Activated naive CD4-positive, alpha-beta T cell treated with anti-CD3 and anti-CD28 coated beads for 36 hours (primary cell): ENCODE data around the gene NKAIN2. TPM values are rescaled to one million over a fixed set of nuclear protein-coding genes. Genes with fewer than 3 reads are reported as not detected.
"Not testable (repeated sequence)": the region's sequence is repeated elsewhere in the genome, so short reads cannot be mapped to it uniquely, and the experiment has no call there.

Experiments used
- CTCF ChIA-PET: fragments of 350-600 bp; sonication (Branson Sonifier 250); formaldehyde crosslinking; loops from one replicate; lab custom pipeline; 2021; ENCODE audit warnings: antibody characterized with exemption; lab: Charles Lee
- DNase-seq: peaks from one replicate; pipeline ENCODE4 v3.0.0-alpha.2; 2020
- H3K27ac Mint-ChIP-seq: one replicate; pipeline ENCODE4 v1.8.0; 2021; ENCODE audit warnings: mild to moderate bottlenecking, mixed read lengths
- H3K27me3 Mint-ChIP-seq: one replicate; pipeline ENCODE4 v1.8.0; 2021; ENCODE audit warnings: low read depth, mixed read lengths
- H3K36me3 Mint-ChIP-seq: one replicate; pipeline ENCODE4 v1.8.0; 2021; ENCODE audit warnings: low read depth, mixed read lengths
- H3K4me1 Mint-ChIP-seq: one replicate; pipeline ENCODE4 v1.8.0; 2021; ENCODE audit warnings: low read depth, mixed read lengths
- H3K4me3 Mint-ChIP-seq: one replicate; pipeline ENCODE4 v1.8.0; 2021; ENCODE audit warnings: mild to moderate bottlenecking, moderate library complexity, mixed read lengths
- H3K9me3 Mint-ChIP-seq: one replicate; pipeline ENCODE4 v1.8.0; 2021; ENCODE audit warnings: mixed read lengths
- intact Hi-C: fragments of 100-400 bp; cut with micrococcal nuclease; formaldehyde crosslinking; loops from one replicate; pipeline ENCODE4 v1.15.1; 2023
- total RNA-seq, 2 experiments: library from RNA; stranded (reverse); gene quantifications; one replicate each; pipeline ENCODE4 v1.2.3, GENCODE V29; 2021

The NKAIN2 gene
- total RNA-seq, 2 experiments from 2014 or later: not detected

- intact Hi-C loops: no loop called here
- H3K36me3 Mint-ChIP-seq: no peaks in the 10 kb centered on the region
- CTCF ChIA-PET: interaction anchor here (1.0 kb wide), 1 partner anchor 12 kb away, joined by 3 read pairs; no protein-coding TSS in a partner anchor
- H3K4me1 Mint-ChIP-seq: no peaks in the 10 kb centered on the region
- H3K4me3 Mint-ChIP-seq: no peak overlapping the region
- no peak for DNase-seq
- H3K9me3 Mint-ChIP-seq: peaks cover 3% of the 10 kb centered on the region
- no peak overlapping the region for H3K27ac Mint-ChIP-seq
- H3K27me3 Mint-ChIP-seq: no peaks in the 10 kb centered on the region
Measured at GRCh38 chr6:123994891-123995635, 191.4 kb downstream of the NKAIN2 start.

GRCh38 chr6:123997223-123997622 lies 193.6 kb downstream of the NKAIN2 start:
- H3K27me3 Mint-ChIP-seq: no peaks in the 10 kb centered on the region
- H3K9me3 Mint-ChIP-seq: no peaks in the 10 kb centered on the region
- intact Hi-C loops: no loop called here
- no peak for DNase-seq
- no peak overlapping the region for H3K27ac Mint-ChIP-seq
- CTCF ChIA-PET: no interaction called here
- H3K36me3 Mint-ChIP-seq: no peaks in the 10 kb centered on the region
- H3K4me3 Mint-ChIP-seq: no peak overlapping the region
- no peaks in the 10 kb centered on the region for H3K4me1 Mint-ChIP-seq

- Mint-ChIP-seq H3K4me3 (no peak overlapping the region), H3K27ac (no peak overlapping the region), H3K27me3 (no peaks in the 10 kb centered on the region), H3K4me1 (no peaks in the 10 kb centered on the region), H3K9me3 (peaks cover 3% of the 10 kb centered on the region), H3K36me3 (no peaks in the 10 kb centered on the region)
- intact Hi-C loops: no loop called here
- CTCF ChIA-PET: interaction anchor here (0.5 to 0.6 kb wide), 2 partner anchors 9 to 250 kb away, joined by 3 to 5 read pairs; no protein-coding TSS in a partner anchor
- no peak for DNase-seq
Measured at GRCh38 chr6:124002377-124003081, 198.9 kb downstream of the NKAIN2 start.

GRCh38 chr6:124007266-124007665 lies 203.6 kb downstream of the NKAIN2 start:
- Mint-ChIP-seq H3K36me3 (no peaks in the 10 kb centered on the region), H3K27me3 (no peaks in the 10 kb centered on the region), H3K27ac (no peak overlapping the region), H3K4me3 (no peak overlapping the region), H3K4me1 (no peaks in the 10 kb centered on the region), H3K9me3 (peaks cover 3% of the 10 kb centered on the region)
- CTCF ChIA-PET: no interaction called here
- DNase-seq: no peak
- intact Hi-C loops: no loop called here

- CTCF ChIA-PET: no interaction called here
- H3K9me3 Mint-ChIP-seq: no peaks in the 10 kb centered on the region
- no peaks in the 10 kb centered on the region for H3K27me3 Mint-ChIP-seq
- H3K36me3 Mint-ChIP-seq: no peaks in the 10 kb centered on the region
- DNase-seq: no peak
- no peak overlapping the region for H3K4me3 Mint-ChIP-seq
- H3K4me1 Mint-ChIP-seq: no peaks in the 10 kb centered on the region
- no peak overlapping the region for H3K27ac Mint-ChIP-seq
- intact Hi-C loops: no loop called here
Measured at GRCh38 chr6:124008000-124008987, 204.6 kb downstream of the NKAIN2 start.

- CTCF ChIA-PET: no interaction called here
- Mint-ChIP-seq H3K27ac (no peak overlapping the region), H3K27me3 (no peaks in the 10 kb centered on the region), H3K4me1 (no peaks in the 10 kb centered on the region), H3K36me3 (no peaks in the 10 kb centered on the region), H3K4me3 (no peak overlapping the region), H3K9me3 (no peaks in the 10 kb centered on the region)
- no peak for DNase-seq
- intact Hi-C loops: no loop called here
Measured at GRCh38 chr6:124008988-124009765, 205.5 kb downstream of the NKAIN2 start.

- no peak for DNase-seq
- CTCF ChIA-PET: no interaction called here
- Mint-ChIP-seq H3K36me3 (no peaks in the 10 kb centered on the region), H3K4me3 (no peak overlapping the region), H3K4me1 (no peaks in the 10 kb centered on the region), H3K27me3 (no peaks in the 10 kb centered on the region), H3K27ac (no peak overlapping the region), H3K9me3 (no peaks in the 10 kb centered on the region)
- intact Hi-C loops: no loop called here
Measured at GRCh38 chr6:124010574-124010973, 206.9 kb downstream of the NKAIN2 start.

- Mint-ChIP-seq H3K27me3 (no peaks in the 10 kb centered on the region), H3K4me1 (no peaks in the 10 kb centered on the region), H3K4me3 (no peak overlapping the region), H3K27ac (no peak overlapping the region), H3K36me3 (no peaks in the 10 kb centered on the region), H3K9me3 (no peaks in the 10 kb centered on the region)
- DNase-seq: no peak
- intact Hi-C loops: no loop called here
- CTCF ChIA-PET: no interaction called here
Measured at GRCh38 chr6:124011180-124011579, 207.5 kb downstream of the NKAIN2 start.

GRCh38 chr6:124022051-124022450 lies 218.4 kb downstream of the NKAIN2 start:
- H3K36me3 Mint-ChIP-seq, H3K4me1 Mint-ChIP-seq, H3K27ac Mint-ChIP-seq, CTCF ChIA-PET, intact Hi-C loops, DNase-seq, H3K4me3 Mint-ChIP-seq, H3K9me3 Mint-ChIP-seq, H3K27me3 Mint-ChIP-seq: not testable (repeated sequence)

GRCh38 chr6:124022641-124023040 lies 219.0 kb downstream of the NKAIN2 start:
- Mint-ChIP-seq H3K9me3 (no peaks in the 10 kb centered on the region), H3K27me3 (no peaks in the 10 kb centered on the region), H3K4me3 (no peak overlapping the region), H3K36me3 (no peaks in the 10 kb centered on the region), H3K4me1 (no peaks in the 10 kb centered on the region), H3K27ac (no peak overlapping the region)
- no peak for DNase-seq
- CTCF ChIA-PET: no interaction called here
- intact Hi-C loops: no loop called here

- no peak overlapping the region for H3K4me3 Mint-ChIP-seq
- no peak for DNase-seq
- H3K4me1 Mint-ChIP-seq: no peaks in the 10 kb centered on the region
- no peaks in the 10 kb centered on the region for H3K27me3 Mint-ChIP-seq
- H3K27ac Mint-ChIP-seq: no peak overlapping the region
- CTCF ChIA-PET: no interaction called here
- intact Hi-C loops: no loop called here
- H3K36me3 Mint-ChIP-seq: no peaks in the 10 kb centered on the region
- no peaks in the 10 kb centered on the region for H3K9me3 Mint-ChIP-seq
Measured at GRCh38 chr6:124026694-124027093, 223.0 kb downstream of the NKAIN2 start.

- H3K9me3 Mint-ChIP-seq: no peaks in the 10 kb centered on the region
- intact Hi-C loops: no loop called here
- no peaks in the 10 kb centered on the region for H3K4me1 Mint-ChIP-seq
- no peak overlapping the region for H3K4me3 Mint-ChIP-seq
- no peak overlapping the region for H3K27ac Mint-ChIP-seq
- H3K36me3 Mint-ChIP-seq: no peaks in the 10 kb centered on the region
- no peak for DNase-seq
- CTCF ChIA-PET: no interaction called here
- H3K27me3 Mint-ChIP-seq: no peaks in the 10 kb centered on the region
Measured at GRCh38 chr6:124027392-124027791, 223.7 kb downstream of the NKAIN2 start.
